Thyroid gland (tissue), 4 donors: ENCODE measurements around the gene CLEC18A.

Experiments used
- POLR2A ChIP-seq, 2 donors: fragments of 450-650 bp; IDR thresholded peaks; one replicate each; pipeline ENCODE4 v1.6.1; 2017; ENCODE audit warnings: antibody characterized with exemption in 2 of 2, mild to moderate bottlenecking in 2 of 2, moderate library complexity in 1 of 2
- TF ChIP-seq, protein P1 (sequence below), 6 experiments: fragments of 200-600 bp in 3 of 6; fragments of 450-650 bp in 3 of 6; sonication (generic) in 3 of 6; IDR thresholded peaks; one replicate each; pipeline ENCODE4 v1.5.1; 2016 to 2019; ENCODE audit warnings: antibody characterized with exemption in 6 of 6, mild to moderate bottlenecking in 2 of 6, inconsistent platforms in 1 of 6, moderate library complexity in 1 of 6

DNA sequence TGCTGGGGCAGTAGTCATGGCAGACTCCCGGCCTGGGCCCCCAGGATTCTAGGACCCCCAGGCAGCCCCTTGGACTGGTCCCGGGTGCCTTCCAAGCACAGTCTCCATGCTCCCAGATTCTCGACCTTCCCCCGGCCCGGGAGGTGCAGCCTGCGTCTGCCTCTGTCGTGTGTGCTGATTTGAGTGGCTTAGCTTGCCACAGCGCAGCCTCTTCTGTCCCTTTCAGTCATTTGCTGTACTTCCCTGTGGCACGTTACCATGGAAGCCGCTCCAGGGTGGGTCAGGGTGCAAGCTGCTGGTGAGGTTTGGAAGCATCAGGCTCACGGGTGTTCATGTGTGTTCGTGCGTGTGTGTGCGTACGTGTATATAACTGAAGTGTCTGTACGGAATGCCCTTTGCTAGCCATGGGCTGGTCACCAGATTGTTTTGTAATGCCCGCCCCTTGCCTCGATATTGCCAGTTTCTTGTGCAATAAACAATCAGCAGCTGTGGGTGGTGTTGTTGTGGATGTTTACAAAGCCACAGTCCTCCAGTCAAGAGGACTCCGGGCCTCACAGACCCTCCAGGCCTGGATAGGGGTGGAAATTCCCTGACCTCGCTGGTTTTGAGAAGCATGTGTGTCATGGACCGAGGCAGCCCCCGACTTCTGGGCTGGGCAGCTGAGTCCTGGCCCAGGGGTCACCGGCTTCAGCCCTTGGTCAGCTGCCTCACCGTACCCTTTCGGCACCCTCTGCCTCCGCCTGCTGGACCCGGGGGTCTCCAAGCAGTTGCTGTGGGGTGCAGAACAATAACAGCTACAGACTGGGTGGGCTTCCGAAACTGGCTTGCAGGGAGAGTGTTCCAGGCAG lies 9.7 kb upstream of the CLEC18A start:
- TF ChIP-seq, protein P1, sequence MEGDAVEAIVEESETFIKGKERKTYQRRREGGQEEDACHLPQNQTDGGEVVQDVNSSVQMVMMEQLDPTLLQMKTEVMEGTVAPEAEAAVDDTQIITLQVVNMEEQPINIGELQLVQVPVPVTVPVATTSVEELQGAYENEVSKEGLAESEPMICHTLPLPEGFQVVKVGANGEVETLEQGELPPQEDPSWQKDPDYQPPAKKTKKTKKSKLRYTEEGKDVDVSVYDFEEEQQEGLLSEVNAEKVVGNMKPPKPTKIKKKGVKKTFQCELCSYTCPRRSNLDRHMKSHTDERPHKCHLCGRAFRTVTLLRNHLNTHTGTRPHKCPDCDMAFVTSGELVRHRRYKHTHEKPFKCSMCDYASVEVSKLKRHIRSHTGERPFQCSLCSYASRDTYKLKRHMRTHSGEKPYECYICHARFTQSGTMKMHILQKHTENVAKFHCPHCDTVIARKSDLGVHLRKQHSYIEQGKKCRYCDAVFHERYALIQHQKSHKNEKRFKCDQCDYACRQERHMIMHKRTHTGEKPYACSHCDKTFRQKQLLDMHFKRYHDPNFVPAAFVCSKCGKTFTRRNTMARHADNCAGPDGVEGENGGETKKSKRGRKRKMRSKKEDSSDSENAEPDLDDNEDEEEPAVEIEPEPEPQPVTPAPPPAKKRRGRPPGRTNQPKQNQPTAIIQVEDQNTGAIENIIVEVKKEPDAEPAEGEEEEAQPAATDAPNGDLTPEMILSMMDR (IDR thresholded peaks at IDR 0.05), result no peak
- TF ChIP-seq POLR2A (IDR thresholded peaks at IDR 0.05), result no peak
